GM19238 (cell line): ENCODE results near the gene TMEM63B.
"Not testable (repeated sequence)": the region's sequence is repeated elsewhere in the genome, so short reads cannot be mapped to it uniquely, and the experiment has no call there.

Experiments
- DNase-seq: peaks from one replicate; pipeline ENCODE4 v3.0.0; 2011; ENCODE audit warnings: low spot score; ENCODE audit not compliant: insufficient read length

Gene TMEM63B

GRCh38 chr6:44127186-44128019, at the start of gene TMEM63B, which contains the start of gene MRPL14:
Gene TMEM63B (plus strand): TSS chr6:44127554. CDS start chr6:44134585, 7,031 bp downstream.
Gene MRPL14 (minus strand): TSS chr6:44127452. CDS start chr6:44116611, 10,841 bp downstream.
- peak; percentile 99 for DNase-seq

DNA sequence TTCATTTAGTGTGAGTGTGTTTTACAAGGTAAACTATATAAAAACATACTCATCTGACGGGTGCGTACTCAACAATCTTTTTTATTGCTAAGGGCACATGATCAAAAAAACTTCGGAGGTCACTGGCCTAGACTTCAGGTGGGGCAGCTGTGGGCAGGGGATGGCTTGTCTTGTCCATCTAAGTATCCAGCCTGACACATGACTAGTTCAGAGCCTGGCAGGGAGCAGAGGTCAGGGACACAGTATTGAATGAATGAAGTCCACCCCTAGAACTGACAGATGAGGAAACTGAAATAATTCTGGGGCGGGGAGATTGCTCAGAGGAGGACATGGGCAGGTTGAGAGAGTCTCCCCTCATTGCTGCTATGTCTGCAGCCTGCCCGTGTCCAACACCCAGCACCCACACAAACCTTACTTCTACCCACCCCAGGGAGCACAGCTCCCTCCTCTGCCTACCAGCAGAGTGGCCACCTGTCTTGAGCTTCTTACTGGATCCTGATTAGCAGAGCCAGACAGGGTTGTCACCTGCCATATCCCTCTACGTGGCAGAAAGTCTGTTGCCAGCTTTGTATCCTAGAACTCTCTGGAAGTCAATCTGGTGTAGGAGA, 49.0 kb upstream of the TMEM63B start:
- DNase-seq = no peak

DNA sequence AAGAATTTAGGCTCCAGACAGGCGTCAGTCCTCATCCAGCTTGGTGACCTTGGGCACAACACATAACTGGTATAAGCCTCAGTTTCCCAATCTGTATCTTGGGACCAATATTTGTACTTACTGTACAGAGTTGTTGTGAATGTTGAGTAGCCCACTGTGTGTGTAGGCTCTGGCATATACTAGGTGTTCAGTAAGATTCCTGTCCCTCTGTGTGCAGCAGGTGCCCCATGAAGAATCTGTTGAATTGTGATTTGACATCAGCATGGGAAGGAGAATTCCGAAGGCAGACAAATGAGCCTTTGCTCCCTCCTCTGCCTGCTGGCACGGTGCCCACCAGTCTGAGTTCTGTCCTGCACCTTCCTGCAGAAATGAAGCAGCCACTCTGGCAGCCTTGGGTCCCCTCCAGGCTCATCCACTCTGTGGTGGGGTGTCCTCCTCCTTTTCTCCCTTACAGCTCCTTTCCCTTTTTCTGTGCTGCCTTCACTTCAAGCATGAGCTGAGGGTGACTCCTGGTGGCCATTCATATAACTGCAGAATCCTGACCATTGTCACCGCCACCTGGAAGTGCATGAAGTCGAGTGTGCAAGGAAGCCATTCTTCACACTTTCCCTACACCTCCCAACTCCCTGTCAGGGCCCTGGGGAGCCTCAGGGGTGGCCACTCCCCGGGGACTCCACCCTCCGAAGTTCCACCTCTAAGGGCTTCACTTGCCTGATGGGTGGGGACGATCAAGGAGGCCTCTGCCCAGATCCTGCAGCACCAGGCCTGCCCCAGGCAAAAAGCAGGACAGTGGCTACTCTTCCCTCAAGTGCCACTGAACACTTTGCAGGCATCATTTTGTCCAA, 48.3 kb upstream of the TMEM63B start:
- peak; percentile 58 for DNase-seq

DNA sequence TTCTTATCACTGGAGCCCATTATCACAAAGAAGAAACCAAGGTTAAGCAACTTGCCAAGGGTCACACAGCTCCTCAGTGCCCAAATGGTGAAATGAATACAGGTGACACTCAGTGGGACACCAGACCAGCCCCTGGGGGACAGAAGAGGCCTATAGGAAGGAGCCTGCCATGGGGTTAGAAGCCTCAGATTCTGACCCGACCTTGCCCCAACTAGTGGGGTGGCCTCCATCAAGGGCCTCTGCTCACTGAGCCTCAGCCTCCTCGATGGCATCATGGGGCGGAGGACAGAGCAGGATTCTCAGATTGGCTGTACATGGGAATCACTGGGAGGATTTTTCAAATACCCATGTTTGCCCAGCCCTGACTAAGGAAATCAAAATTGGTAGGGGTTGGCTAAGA, 47.7 kb upstream of the TMEM63B start:
- no peak for DNase-seq

DNA sequence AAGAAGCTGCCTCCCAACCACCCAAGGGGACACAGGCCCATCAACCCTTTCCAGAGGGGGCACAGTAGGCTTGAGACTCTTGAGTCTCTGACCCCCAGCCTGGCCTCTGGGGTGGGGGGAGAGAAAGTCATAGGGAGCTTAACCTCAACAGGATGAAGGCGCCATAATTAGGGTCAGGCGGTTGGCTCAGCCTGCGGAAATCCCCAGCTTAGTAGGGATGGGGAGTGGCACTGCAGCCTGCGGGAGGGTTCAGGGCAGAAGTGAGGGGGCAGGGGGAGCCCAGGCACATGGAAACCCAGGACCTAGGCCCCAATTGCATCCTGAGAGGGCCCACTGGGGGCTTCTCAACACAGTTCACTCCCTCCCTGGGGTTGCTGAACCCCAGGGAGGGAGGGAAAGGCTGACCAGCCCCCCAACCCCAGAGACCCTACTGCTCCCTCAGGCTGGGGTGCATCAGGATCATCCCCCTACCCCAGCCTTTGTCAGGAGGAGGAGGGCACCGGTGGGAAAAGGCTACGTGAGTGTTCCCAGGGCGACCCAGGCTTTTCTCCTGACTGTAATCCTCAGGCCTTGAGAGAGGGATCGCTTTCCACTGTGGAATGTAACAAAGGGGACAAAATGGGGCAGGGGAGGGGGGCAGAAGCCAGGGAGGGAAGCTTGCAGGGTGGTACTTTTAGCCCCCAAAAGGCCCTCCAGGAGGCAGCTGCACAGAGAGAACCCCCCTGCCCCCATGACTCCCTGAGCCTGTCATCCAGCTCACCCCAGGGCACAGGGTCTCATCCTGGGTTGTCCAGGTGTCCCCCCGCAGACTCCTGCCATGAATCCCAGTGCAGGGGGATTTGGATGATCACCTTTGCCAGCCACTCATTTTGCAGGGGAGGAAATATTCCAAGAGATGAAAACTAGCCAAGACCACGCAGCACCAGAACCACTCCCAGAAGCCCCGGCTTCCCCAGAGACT, 46.5 kb upstream of the TMEM63B start:
- no peak for DNase-seq

- no peak for DNase-seq
Observed at GRCh38 chr6:44081753-44082152, 45.6 kb upstream of the TMEM63B start.

- no peak for DNase-seq
Observed at GRCh38 chr6:44082872-44083321, 44.5 kb upstream of the TMEM63B start.

- DNase-seq = no peak
Observed at GRCh38 chr6:44084231-44085014, 42.9 kb upstream of the TMEM63B start.

DNA sequence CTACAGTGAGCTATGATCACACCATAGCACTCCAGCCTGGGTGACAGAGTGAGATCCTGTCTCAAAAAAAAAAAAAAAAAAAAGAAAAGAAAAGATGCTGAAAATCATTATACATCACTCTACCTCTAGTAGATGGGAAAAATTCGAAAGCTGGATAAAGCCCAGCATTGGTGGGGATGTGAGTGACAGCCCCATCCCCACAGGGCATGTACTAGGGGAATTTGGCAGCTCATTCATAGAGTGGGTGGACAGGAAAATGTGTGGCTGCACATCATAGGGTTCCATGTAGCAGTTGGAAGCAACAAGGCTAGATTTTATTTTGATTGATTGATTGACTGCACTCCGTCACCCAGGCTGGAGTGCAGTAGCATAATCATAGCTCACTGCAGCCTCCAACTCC, 42.1 kb upstream of the TMEM63B start:
- DNase-seq = no peak

DNA sequence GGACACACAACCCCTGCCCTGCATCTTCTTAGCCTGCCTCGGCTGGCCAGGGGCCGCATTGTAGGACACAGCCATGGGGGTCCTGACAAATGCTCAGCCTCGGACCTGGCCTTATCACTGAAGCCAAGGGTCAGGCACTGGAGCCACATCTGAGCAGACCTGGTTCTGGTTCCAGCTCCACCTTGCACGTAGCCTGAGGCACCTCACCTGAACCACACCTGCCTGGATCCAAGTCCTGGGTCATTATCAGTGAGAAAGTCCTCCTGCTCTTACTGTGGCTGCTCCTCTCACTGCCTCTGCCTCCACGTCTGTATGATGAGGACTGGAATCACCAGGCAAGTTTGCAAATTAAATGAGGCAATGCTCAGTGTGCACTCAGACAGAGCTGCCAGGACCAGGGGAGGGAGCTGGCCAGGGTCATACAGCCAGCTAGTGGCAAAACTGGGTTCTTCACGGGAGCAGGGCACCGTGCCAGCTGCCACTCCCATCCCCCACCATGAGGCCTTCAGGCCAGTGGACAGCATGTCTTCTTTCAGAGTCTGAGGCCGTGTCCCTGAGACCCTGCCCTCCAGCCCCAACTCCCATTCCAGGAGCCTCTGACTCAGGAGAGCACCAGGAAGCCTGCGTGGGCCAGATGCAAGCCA, 40.3 kb upstream of the TMEM63B start:
- DNase-seq = no peak

DNA sequence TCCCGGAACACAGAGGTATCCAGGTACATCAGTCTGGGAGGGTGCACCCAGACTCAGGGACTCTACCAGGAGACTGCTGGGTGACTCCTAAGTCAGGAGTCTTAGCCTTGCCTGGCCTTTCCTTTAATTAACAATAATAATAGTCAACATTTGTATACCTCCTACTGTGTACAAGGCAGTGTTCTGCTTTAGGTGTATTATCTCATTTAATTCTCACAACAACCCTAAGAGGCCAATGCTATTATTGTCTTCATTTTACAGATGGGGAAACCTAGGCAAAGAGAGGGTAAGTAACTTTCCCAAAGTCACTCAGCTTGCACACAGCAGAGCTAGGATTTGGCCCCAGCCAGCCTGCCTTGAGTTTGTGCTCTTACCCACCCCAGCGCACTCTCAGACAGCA, 39.7 kb upstream of the TMEM63B start:
- no peak for DNase-seq

DNA sequence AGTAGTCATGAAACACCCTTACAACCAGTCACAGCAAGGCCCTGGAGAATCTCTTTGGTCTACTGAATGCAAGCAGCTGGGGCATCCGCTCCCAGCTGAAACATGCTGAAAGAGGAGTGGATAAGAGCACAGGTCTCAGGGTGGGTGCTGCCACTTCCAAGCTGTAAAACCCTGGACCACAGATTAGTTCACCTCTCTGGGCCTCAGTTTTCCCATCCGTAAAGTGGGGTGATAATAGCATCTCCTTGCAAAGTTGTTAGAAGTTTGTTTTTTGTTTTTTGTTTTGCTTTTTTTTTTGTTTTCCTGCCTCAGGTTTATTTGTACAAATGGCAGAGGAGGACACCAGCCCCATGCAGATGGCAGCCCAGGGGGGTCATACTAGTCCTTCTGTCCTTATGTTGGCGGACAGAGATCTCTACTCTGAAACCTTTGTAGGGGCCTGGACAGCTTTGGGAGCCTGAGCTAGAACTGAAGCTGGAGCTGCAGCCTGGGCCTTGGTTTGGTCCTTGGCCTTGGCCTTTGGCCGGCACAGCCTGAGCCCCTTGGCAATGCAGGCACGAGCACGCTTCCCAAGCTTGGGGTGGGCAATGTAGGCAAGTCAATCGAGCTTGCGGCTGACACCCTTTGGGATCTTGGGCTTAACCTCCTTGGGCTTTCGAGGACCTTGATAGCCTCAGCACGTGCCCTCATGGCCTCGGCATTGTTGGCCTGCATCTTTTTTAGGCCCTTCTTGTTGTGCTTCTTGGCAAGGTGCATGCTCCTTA, 38.3 kb upstream of the TMEM63B start:
- no peak for DNase-seq

DNA sequence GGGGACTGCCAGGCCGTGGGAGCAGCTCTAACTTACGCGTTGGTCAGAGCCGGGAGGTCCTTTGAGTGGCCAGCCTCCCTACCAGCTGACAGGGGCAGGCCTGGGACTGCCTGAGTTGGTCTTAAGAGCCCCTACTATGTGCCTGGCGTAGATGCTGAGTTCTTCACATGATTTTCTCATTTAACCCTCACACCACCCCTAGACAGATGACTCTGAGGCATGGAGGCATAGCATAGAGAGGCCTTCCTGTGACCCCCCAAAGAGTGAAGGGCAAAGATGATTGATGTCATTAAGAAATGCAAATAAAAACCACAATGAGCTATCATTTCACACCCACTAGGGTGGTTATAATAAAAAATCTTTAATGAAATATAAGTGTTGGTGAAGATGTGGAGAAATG, 36.9 kb upstream of the TMEM63B start:
- no peak for DNase-seq

DNA sequence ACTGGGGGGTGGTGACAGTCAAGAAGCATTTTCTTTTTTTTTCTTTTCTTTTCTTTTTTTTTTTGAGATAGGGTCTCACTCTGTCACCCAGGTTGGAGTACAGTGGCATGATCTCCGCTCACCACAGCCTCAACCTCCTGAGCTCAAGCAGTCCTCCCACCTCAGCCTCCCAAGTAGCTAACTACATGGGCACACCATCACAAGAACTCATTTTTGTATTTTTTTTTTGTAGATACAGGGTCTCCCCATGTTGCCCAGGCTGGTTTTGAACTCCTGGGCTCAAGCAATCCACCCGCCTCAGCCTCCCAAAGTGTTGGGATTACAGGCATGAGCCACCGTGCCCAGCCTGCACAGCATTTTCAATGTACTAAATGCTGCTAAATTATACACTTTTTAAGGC, 36.0 kb upstream of the TMEM63B start:
- DNase-seq = not testable (repeated sequence)

DNA sequence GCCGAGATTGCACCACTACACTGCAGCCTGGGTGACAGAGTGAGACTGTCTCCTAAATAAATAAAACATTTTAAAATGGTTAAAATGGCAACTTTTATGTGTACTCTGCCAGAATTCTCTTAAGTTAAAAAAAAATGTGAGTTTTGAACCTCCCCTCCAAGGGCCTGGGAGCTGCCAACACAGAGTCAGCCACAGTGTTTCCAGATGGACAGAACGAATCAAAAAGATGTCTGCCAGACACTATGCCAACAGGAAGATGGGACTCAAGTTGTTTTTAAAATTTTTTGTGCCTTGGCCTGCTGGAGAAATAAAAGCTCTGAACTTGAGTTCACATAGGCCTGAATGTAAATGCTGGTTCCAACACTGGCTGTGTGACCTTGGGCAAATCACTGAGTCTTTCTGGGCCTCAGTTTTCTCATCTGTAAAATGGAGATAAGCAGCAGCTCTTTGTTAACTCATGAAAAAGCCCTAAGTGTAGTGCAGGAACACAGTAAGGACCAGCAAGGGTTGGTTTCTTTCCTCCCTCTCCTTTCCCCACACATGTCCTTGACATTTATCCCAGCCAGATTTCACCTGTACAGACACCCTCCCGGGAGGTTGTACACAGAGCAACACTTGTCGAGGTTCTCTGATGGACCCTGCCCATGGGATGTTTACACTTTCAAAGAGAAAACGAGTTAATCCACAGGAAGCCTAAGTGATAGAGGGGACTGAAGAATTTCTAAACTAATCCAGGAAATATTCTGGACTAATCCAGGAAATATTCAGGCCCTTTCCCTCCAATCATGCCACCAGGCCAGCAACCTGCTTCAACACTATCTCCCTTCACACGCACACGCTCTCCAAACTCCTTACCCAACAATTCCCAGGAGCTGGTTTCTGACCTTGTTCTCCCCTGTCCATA, 35.1 kb upstream of the TMEM63B start:
- DNase-seq = no peak

DNA sequence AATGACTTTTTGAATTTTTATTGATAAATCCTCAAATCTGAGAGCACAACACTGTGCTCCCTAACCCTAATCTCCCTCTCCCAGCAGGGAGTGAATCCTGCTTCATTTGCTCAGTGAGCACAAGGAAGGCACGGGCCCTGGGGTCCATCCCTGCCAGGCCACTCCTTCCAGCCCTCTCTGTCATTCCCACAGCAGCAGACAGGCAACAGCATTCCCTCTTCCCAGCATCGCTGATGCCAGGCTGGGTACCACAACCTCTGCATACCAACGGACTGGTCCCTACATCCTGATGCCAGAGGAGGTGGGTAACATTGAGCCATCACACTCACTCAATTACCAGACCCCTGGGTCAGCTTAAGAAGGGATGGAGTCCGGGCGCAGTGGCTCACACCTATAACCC, 34.3 kb upstream of the TMEM63B start:
- DNase-seq = no peak

GRCh38 chr6:44093750-44094402, 33.5 kb upstream of the TMEM63B start:
- DNase-seq = no peak
